Stimulated activated CD4-positive, alpha-beta T cell treated with anti-CD3 and anti-CD28 coated beads, TNF-alpha, amount 100 ng/mL, for 4 hours (primary cell): Measurements from ENCODE around the gene KIFBP.
"Not testable (repeated sequence)": the region's sequence is repeated elsewhere in the genome, so short reads cannot be mapped to it uniquely, and the experiment has no call there.

ENCODE experiments used
- DNase-seq, 3 experiments: peaks; one replicate each; pipeline ENCODE4 v3.0.0-alpha.2; 2020; ENCODE audit warnings: low read depth in 3 of 3

KIFBP gene, protein sequence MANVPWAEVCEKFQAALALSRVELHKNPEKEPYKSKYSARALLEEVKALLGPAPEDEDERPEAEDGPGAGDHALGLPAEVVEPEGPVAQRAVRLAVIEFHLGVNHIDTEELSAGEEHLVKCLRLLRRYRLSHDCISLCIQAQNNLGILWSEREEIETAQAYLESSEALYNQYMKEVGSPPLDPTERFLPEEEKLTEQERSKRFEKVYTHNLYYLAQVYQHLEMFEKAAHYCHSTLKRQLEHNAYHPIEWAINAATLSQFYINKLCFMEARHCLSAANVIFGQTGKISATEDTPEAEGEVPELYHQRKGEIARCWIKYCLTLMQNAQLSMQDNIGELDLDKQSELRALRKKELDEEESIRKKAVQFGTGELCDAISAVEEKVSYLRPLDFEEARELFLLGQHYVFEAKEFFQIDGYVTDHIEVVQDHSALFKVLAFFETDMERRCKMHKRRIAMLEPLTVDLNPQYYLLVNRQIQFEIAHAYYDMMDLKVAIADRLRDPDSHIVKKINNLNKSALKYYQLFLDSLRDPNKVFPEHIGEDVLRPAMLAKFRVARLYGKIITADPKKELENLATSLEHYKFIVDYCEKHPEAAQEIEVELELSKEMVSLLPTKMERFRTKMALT

DNA sequence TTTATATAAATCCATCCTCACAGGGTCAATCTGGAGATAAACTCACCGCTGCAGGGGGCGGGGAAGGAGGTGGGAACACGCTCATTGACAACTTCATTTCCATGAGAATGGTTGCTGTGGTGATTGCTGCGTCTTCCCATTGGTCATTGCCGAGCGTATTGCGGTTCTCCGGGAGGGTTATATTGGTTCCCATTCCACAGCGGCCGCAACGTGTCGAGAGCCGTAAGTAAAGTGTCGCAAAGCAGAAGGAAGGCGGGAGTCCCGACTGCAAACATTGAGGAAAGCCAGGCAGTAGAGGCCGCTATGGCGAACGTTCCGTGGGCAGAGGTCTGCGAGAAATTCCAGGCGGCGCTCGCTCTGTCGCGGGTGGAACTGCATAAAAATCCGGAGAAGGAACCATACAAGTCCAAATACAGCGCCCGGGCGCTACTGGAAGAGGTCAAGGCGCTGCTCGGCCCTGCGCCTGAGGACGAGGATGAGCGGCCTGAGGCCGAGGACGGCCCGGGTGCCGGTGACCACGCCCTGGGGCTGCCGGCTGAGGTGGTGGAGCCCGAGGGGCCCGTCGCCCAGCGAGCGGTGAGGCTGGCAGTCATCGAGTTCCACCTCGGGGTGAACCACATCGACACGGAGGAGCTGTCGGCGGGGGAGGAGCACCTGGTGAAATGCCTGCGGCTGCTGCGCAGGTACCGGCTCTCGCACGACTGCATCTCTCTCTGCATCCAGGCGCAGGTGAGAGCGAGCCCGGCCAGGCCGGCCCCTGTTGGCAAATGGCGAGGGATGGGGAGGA is at the start of gene KIFBP:
Gene KIFBP, plus strand, starts transcription at position 274 of the 787 bp plus-strand sequence. Its CDS starts 30 bp downstream, at position 304.
- peak; percentile 59 to 65 (median 59) for DNase-seq

DNA sequence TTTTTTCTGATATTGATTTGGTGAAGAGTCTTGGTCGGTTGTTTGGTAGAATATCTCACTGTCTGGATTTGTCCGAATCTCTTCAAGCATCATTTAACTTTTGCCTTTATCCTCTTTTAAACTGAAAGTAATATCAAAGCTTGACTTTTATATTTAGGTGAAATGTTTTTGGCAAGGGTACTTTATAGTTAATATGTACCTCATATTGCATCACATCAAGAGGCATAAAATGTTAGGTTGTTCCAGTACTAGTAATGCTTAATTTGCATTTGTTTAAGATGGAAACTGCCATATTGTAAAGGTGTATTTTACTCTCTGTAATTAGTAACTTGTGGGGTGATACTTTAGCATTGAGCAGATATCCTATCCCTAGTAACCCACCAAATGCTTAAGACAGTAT is 49.7 kb upstream of the KIFBP start:
- no peak for DNase-seq

DNA sequence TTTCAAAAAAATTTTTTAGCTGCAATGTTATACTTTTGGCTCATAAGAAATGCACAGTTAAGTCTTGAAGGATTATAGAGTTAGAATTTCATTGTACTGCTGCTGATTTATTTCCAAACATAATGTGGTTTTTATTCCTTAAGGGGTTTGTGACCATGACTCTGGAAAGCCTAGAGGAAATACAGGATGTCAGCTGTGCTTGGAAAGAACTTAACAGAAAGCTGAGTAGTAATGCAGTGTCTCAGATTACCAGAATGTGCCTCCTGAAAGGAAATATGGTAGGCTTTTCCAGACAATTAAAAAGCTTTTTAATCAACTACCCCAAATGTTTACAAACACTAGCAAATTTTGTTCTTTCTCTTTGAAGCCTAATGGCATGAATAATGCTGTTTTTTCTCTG is 47.7 kb upstream of the KIFBP start:
- not testable (repeated sequence) for DNase-seq

DNA sequence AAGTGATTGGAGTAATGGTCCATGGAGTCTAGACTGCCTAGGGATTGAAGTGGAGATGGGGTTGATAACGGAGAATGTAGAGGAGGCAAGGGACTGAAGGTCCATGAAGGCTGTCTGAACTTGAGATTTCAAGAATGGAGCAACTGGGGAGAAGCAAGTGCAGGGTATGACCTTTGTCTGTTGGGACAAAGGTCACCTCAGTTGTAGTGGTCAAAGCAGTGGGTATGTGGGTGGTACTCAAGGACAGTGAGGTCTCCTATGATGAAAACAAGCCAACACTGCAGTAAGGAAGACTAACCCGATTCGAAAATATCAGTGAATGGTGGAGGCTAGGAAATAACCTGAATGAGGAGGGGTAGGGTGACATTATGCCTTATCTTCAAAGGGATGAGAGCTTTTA is 38.0 kb upstream of the KIFBP start:
- no peak for DNase-seq

DNA sequence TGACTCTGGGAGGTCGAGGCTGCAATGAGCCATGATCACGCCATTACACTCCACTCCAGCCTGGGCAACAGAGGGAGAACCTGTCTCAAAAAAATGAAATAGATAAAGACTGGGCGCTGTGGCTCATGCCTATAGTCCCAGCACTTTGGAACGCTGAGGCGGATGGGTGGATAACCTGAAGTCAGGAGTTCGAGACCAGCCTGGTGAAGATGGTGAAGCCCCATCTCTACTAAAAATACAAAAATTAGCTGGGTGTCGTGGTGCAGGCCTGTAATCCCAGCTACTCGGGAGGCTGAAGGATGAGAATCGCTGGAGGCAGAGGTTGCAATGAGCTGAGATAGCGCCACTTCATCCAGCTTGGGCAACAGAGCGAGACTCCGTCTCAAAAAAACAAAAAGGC is 33.7 kb upstream of the KIFBP start:
- DNase-seq, result no peak

DNA sequence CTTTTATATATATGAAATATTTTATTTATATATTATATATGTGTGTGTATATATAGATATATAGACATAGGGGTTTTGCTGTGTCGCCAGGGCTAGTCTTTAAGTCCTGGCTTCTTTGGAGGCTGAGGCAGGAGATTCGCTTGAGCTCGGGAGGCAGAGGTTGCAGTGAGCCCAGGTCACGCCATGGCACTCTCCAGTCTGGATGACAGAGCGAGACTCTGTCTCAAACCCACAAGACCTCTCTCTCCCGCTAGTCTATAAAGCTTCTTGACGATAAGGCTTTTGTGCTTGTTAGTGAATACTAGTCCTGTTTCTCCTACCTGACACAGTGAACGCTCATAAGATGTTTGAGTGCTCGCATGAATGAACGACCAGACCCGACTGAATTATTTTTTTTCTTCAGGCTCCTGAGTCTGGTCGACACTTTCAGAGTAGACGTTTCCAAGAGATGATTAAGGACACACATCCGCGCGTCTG is 33.2 kb upstream of the KIFBP start:
- no peak for DNase-seq

DNA sequence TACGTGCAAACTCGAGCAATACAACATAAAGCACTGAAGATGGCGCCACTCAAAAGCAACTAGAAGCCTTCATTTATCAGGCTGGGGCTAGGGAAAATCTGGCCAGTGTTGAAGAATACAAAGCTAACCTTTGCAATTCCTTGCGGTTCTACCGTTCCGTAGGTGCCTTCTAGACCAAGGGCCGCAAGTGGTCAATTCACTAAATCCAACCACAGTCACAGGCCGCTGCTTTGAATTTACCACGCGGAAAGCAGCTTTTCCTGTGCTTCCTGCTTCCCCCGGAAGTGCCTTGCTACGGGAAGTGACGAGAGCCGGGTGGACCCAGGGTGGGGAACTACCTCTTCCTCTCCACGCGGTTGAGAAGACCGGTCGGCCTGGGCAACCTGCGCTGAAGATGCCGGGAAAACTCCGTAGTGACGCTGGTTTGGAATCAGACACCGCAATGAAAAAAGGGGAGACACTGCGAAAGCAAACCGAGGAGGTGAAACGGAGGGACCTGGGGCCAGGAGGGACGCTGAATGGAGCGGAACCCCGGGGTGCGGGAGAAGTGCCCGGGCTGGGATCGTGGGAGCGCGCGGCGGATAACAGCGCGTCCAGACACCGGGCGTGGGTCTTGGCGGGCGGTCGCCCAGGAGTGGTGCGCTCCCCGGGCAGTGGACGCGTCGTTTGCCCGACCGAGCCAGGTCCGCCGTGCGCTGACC is 32.6 kb upstream of the KIFBP start, which contains the start of gene DDX21:
Gene DDX21, plus strand, starts transcription at position 339 of the 701 bp plus-strand sequence. Its CDS starts 56 bp downstream, at position 395.
- peak; percentile 71 to 84 (median 78) for DNase-seq

DNA sequence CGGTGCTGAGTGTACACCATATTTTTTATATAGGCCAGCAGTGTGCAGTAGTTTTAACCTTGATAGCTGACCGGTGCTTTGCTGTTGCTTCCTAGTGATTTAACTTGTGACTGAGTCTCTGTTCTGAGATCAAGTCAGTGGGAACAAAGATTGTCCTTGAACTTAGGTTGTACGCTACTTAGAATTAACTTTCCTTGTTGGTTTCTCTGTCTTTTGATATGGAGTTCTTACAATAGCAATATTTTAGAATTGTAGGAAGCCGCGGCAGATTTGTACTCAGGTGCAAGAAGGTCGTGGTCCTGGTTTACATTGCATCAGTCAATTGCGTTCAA is 31.4 kb upstream of the KIFBP start:
- DNase-seq, result no peak

DNA sequence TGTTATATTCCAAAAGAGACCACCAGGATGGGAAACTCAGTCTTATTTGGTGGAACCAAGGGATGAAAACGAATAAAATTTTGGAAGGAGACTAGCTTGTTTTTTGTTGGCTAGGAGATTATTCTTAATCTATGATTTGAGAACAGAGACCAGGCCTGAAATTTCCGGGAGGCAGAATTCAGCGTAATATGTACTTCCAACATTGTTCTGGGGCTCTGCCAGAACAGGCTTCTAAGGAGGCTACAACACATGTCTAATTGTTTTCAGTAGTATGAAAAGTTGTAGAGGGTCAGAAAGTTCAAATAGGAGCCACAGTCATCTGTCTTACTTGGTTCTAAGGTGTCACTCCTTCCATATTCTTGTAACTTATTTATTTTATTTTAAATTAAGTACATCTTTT is 30.9 kb upstream of the KIFBP start:
- no peak for DNase-seq

DNA sequence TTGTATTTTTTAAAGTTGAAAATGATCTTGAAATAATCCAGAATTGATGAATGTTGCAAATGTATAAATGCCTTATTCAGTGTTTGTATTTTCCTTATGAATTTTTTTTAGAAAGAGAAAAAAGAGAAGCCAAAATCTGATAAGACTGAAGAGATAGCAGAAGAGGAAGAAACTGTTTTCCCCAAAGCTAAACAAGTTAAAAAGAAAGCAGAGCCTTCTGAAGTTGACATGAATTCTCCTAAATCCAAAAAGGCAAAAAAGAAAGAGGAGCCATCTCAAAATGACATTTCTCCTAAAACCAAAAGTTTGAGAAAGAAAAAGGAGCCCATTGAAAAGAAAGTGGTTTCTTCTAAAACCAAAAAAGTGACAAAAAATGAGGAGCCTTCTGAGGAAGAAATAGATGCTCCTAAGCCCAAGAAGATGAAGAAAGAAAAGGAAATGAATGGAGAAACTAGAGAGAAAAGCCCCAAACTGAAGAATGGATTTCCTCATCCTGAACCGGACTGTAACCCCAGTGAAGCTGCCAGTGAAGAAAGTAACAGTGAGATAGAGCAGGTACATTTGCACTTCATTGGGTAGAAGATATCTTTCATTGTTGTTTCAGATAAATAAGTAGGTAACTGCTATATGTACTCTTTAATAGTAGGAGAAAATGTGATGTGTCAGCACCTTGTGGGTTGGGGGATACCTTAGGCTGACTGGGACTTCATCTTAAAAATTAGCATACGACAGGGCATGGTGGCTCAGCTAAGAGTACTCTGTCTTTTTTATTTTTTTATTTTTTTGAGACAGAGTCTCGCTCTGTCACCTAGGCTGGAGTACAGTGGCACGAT is 28.7 kb upstream of the KIFBP start:
- DNase-seq, result no peak

DNA sequence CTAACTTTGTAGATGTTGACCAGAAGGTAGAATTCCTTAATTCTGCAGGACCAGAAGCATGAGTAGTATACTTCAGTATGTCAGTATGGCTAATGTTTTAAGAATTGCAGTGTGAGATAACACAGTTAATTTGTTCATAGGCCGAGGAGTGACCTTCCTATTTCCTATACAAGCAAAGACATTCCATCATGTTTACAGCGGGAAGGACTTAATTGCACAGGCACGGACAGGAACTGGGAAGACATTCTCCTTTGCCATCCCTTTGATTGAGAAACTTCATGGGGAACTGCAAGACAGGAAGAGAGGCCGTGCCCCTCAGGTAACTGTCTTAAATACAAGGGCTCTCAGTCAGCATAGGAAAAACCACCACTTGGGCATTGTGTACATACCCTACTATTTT is 25.5 kb upstream of the KIFBP start:
- DNase-seq, result no peak

DNA sequence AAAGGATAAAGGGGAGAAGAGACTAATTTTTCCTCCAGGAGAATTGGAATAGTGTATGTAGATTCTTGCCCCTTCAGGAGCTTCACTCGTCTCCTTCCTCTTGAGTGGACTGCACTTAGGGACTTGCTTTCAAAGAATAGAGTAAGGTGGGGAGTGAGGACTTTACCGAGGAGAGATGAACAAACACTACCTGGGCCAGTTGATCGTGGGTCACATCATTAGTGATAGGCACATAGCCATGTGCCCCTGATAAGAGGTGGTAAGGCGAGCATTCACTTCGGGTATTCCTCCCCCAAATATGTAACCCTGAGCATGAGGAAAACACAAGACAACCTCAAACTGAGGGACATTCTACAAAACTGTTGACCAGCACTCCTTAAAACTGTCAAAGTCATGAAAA is 14.6 kb upstream of the KIFBP start:
- DNase-seq, result no peak

DNA sequence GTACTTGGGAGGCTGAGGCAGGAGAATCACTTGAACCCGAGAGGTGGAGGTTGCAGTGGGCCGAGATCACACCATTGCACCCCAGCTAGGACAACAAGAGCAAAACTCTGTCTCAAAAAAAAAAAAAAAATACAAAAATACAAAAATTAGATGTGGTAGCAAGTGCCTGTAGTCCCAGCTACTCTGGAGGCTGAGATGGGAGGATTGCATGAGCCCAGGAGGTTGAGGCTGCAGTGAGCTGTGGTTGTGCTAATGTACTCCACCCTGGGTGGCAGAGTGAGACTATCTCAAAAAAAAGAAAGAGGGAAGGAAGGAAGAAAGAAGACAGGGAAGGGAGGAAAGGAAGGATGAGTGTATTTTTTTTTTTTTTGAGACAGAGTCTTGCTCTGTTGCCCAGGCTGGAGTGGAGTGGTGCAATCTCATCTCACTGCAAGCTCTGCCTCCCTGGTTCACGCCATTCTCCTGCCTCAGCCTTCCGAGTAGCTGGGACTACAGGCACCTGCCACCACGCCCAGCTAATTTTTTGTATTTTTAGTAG is 12.6 kb upstream of the KIFBP start:
- not testable (repeated sequence) for DNase-seq

DNA sequence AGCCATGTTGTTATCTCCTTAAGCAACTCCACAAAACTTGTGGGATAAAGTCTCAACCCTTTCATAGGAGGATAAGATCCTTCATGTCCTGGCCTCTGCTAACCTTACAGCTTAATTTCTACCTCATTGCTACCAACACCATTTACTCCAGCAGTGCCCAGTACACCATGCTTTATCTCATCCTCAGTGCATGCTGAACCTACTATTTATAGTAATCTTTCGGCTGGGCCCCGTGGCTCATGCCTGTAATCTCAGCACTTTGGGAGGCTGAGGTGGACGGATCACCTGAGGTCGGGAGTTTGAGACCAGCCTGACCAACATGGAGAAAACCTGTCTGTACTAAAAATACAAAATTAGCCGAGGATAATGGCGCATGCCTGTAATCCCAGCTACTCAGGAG is 8.9 kb upstream of the KIFBP start:
- not testable (repeated sequence) for DNase-seq

DNA sequence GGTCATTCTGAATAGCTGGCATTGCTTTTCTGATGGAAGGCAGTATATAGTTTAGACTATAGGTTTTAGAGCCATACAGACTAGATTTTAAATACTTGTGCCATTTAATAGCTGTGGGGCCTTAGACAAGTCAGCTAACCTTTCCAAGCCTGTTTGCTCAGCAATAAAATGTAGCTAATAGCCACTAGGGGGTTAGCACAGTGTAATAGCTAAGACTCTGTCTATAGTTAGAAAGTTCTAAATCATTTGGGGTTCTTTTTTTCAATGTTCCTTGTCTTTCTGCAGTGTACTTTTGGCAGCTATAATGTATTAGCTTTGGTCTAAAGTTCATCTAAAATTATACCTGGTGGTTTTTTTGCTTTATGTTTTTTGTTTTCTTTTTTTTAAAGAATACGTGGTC is 7.5 kb upstream of the KIFBP start:
- no peak for DNase-seq

DNA sequence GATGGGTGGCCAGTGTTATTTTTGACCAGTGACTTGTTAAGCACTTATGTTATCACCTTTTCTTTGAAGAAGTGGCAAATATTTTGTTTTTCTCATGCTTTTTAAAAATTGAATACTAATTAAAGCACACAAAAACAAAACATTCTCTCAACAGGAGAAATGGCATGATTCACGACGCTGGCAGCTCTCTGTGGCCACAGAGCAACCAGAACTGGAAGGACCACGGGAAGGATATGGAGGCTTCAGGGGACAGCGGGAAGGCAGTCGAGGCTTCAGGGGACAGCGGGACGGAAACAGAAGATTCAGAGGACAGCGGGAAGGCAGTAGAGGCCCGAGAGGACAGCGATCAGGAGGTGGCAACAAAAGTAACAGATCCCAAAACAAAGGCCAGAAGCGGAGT is 6.2 kb upstream of the KIFBP start:
- DNase-seq, result no peak

DNA sequence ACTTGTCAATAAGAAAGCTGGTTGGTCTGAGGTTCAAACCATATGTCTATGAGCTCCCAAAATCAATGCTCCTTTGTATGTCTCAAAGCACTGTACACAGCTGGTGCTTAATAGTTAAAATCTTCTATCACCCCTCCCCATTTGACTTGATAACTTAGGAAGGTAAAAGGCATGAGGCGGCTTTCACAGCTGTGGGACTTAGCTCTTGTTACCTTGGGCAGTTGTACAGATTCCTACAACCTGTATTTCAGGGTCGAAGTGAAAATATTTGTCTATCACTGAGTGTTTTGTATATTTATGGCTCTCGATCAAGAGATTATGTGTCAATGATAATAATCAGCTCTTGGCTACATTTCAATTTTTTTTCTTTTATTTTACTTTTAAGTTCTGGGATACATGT is 992 bp upstream of the KIFBP start:
- DNase-seq, result no peak

DNA sequence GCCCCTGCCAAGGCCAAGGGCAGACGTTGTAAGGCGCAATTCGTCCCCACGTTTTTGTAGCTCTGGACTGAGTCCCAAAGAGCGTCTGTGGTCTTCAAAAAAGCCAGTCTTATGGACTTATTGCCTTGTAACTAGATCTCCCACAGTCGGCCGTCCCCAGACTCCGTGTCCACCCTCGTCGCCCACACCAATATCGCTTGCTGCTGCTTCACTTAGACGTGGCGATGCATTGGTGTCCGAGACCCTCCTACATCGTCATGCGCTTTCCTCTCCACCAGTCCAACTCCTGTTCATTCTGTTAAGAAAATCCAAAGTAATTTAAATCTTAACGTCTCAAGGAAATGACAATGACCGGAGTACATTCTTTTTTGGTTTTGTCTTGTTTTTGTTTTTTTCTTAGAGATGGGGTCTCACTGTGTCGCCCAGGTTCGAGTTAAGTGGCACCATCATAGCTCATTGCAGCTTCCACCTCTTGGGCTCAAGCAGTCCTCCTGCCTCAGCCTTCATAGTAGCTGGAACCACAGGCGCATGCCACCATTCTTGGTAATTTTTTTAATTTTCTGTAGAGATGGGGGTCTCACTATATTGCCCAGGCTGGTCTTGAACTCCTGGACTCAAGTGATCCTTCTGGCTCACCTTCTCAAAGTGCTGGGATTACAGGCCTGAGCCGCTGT is 851 bp downstream of the KIFBP start:
- DNase-seq, result no peak

DNA sequence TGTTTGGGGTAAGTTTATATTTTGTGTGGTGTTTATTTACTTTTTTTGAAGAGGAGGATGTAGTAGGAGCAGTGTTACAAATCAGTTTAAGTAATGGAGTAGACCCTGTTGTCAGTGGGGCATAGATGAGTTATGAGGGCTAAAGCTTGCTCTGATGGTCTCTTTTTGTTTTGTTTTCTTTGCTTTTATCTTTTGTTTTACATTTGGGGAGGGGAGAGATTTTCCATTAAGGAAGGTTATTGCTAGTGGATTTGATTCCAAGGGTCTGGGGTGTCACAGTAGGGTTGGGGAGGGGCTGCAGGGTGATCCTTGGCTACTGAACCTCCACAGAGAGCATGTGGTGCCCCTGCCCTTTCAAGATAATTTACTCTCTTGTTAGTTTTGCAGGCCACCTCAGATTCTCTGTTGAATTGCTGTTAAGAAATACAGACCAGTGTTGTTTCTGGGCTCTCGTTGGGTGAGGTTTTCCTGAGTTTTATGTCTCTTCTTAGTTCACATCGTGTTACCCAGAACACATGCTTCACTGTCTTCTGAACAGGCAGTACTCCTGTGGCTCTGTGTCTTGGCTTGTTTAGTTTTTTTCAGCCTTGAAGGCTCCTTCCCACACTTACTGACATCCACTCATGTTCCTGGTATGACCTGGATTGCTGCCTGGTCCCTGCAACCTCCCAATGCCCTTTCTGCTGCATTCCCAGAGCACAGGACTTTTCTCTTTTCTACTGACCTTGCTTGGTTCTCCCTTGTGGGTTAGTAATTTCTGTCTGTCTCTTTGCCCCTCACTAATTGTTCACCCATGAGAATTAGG is 4.2 kb downstream of the KIFBP start:
- no peak for DNase-seq
